ENCODE data around the gene CHAD. TPM values are rescaled to one million over a fixed set of nuclear protein-coding genes. Genes with fewer than 3 reads are reported as not detected.

The CHAD gene
- total and polyA plus RNA-seq, 2 of the 13 experiments (the other 11 are each of a cell fraction or from before 2014, with no cell fraction given): 1.4 TPM; not detected in 1

DNA sequence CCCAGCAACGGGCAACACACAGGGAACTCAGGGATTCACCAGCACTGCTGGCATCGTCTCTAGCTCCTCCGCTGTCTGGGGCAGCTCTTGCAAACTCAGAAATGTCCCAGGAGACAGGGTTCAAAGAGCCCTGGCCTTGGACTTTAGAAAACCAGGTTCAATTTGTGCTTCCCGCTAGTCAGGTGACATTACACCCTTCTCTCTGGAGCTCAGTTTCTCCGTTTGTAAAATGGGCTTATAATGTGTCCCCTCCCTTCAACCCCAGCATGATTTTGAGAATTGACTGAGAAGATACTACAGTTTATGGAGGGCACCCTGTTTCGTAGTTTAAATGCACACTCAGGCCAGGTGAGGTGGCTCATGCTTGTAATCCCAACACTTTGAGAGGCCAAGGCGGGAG, 37.6 kb upstream of the CHAD start (continued):
- TF ChIP-seq, protein P1, sequence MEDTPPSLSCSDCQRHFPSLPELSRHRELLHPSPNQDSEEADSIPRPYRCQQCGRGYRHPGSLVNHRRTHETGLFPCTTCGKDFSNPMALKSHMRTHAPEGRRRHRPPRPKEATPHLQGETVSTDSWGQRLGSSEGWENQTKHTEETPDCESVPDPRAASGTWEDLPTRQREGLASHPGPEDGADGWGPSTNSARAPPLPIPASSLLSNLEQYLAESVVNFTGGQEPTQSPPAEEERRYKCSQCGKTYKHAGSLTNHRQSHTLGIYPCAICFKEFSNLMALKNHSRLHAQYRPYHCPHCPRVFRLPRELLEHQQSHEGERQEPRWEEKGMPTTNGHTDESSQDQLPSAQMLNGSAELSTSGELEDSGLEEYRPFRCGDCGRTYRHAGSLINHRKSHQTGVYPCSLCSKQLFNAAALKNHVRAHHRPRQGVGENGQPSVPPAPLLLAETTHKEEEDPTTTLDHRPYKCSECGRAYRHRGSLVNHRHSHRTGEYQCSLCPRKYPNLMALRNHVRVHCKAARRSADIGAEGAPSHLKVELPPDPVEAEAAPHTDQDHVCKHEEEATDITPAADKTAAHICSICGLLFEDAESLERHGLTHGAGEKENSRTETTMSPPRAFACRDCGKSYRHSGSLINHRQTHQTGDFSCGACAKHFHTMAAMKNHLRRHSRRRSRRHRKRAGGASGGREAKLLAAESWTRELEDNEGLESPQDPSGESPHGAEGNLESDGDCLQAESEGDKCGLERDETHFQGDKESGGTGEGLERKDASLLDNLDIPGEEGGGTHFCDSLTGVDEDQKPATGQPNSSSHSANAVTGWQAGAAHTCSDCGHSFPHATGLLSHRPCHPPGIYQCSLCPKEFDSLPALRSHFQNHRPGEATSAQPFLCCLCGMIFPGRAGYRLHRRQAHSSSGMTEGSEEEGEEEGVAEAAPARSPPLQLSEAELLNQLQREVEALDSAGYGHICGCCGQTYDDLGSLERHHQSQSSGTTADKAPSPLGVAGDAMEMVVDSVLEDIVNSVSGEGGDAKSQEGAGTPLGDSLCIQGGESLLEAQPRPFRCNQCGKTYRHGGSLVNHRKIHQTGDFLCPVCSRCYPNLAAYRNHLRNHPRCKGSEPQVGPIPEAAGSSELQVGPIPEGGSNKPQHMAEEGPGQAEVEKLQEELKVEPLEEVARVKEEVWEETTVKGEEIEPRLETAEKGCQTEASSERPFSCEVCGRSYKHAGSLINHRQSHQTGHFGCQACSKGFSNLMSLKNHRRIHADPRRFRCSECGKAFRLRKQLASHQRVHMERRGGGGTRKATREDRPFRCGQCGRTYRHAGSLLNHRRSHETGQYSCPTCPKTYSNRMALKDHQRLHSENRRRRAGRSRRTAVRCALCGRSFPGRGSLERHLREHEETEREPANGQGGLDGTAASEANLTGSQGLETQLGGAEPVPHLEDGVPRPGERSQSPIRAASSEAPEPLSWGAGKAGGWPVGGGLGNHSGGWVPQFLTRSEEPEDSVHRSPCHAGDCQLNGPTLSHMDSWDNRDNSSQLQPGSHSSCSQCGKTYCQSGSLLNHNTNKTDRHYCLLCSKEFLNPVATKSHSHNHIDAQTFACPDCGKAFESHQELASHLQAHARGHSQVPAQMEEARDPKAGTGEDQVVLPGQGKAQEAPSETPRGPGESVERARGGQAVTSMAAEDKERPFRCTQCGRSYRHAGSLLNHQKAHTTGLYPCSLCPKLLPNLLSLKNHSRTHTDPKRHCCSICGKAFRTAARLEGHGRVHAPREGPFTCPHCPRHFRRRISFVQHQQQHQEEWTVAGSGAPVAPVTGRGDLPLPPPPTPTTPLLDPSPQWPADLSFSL (CRISPR knock-in tag; IDR thresholded peaks at IDR 0.05): no peak
- TF ChIP-seq ZMYM2 (CRISPR knock-in tag; IDR thresholded peaks at IDR 0.05): 0 out of 2 replicates have a peak, but pooled peaks have one; percentile 30
- TF ChIP-seq ZNF431 (CRISPR knock-in tag; IDR thresholded peaks at IDR 0.05; ENCODE audit: borderline replicate concordance, low read depth): no peak
- TF ChIP-seq MAF1 (CRISPR knock-in tag; IDR thresholded peaks at IDR 0.05; ENCODE audit: borderline replicate concordance): no peak
- no peak for TF ChIP-seq SNAI1 (CRISPR knock-in tag; IDR thresholded peaks at IDR 0.05; ENCODE audit: borderline replicate concordance)

DNA sequence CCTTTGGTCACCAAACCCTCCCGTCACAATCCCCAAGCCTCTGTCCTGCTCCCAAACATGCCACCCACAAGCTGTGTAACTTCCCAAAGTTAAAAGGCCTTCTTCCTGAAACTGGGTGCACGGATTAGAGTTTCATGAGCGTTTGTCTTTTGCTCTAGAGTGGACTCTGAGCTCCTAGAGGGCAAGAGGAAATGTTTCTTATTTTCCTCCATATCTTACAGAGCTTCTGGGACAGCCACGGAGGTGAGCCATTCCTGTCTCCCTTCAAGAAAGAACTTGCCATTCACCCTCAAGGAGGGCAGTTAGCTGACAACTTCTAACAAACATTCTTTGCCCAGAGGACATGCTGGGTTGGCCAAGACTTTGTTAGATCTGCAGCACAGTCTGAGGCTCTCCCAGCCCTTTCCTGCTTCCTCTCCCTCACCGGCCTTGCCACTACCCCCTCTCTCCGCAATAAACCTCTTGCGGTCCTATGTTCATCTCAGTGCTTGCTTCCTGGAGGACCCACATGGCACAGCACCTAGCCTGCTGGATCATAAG, 37.0 kb upstream of the CHAD start:
- Histone ChIP-seq H3K27me3 (ENCODE audit: control insufficient read depth in 1 of 2, insufficient read depth in 2 of 2, low read length in 2 of 2) (no peaks in the 10 kb centered on the region; a peak in 3 of 5 replicates), H3K36me3 (replicated peaks in 1 of 2; ENCODE audit: control insufficient read depth in 1 of 2, insufficient read depth in 2 of 2, low read length in 2 of 2) (no peaks in the 10 kb centered on the region), H3K4me1 (ENCODE audit: insufficient read depth, low read length) (peaks cover 49% of the 10 kb centered on the region), H3K4me3 (replicated peaks in 1 of 3; ENCODE audit: insufficient read depth in 1 of 3, low read depth in 2 of 3, low read length in 3 of 3) (peak overlapping the region in 2 of 3 experiments; percentile 11 to 40; a peak in 3 of 6 replicates), H3K27ac (ENCODE audit: extremely low read length, insufficient read depth, low read length) (no peak overlapping the region), H3K79me2 (ENCODE audit: insufficient read depth, low read length) (no peaks in the 10 kb centered on the region), H3K4me2 (ENCODE audit: low read depth, low read length) (peak overlapping the region; percentile 58), H2AFZ (ENCODE audit: low read length) (peak overlapping the region; percentile 28), H4K20me1 (ENCODE audit: insufficient read depth, low read length) (no peaks in the 10 kb centered on the region), H3K9me3 (ENCODE audit: low read length) (no peaks in the 10 kb centered on the region), H3K9ac (ENCODE audit: insufficient read depth, low read depth, low read length) (no peak overlapping the region)
- no TSS peak for BruUV-seq (replicated peaks)
- in situ Hi-C loops (cut with HindIII; ENCODE audit: extremely low pct_ligation_motif_present, low pct_unique_long_range_greater_than_20kb) (no loop called here), intact Hi-C loops (cut with micrococcal nuclease; ENCODE audit: unreplicated experiment) (no loop called here)
- ATAC-seq: peak; percentile 28; the same call in 2 of the 3 replicates
- ChIA-PET CTCF (ENCODE audit: low intra/inter-chr PET ratio, low total read pairs) (no interaction called here), POLR2A (interaction anchor here (0.9 to 3.4 kb wide), 7 partner anchors 14 to 214 kb away, joined by 3 to 13 read pairs (median 6); partner anchors contain the start of gene LUC7L3)
- no peak for DNase-seq (ENCODE audit: low spot score)
- FAIRE-seq: peak; percentile 8
- 8% methylated on average over 7 of the region's 7 CpGs for WGBS (ENCODE audit: low lambda C conversion rate)
- TF ChIP-seq SRSF4 (IDR thresholded peaks at IDR 0.05; ENCODE audit: low read depth, low read length, poor library complexity, severe bottlenecking) (no peak), CAMTA2 (CRISPR knock-in tag; IDR thresholded peaks at IDR 0.05; ENCODE audit: borderline replicate concordance) (0 out of 2 replicates have a peak, but pooled peaks have one; percentile 33), ZBTB42 (CRISPR knock-in tag; IDR thresholded peaks at IDR 0.05) (no peak), GPN1 (CRISPR knock-in tag; IDR thresholded peaks at IDR 0.05; ENCODE audit: borderline replicate concordance) (no peak), WIZ (CRISPR knock-in tag; IDR thresholded peaks at IDR 0.05) (no peak), FOSL1 (CRISPR knock-in tag; IDR thresholded peaks at IDR 0.05; ENCODE audit: borderline replicate concordance) (no peak), ZNF383 (CRISPR knock-in tag; IDR thresholded peaks at IDR 0.05; ENCODE audit: borderline replicate concordance) (no peak), TGIF2 (CRISPR knock-in tag; IDR thresholded peaks at IDR 0.05) (no peak)
- TF ChIP-seq, protein P2, sequence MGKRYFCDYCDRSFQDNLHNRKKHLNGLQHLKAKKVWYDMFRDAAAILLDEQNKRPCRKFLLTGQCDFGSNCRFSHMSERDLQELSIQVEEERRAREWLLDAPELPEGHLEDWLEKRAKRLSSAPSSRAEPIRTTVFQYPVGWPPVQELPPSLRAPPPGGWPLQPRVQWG (CRISPR knock-in tag; IDR thresholded peaks at IDR 0.05; ENCODE audit: borderline replicate concordance, low read depth): no peak
- TF ChIP-seq, protein P3, sequence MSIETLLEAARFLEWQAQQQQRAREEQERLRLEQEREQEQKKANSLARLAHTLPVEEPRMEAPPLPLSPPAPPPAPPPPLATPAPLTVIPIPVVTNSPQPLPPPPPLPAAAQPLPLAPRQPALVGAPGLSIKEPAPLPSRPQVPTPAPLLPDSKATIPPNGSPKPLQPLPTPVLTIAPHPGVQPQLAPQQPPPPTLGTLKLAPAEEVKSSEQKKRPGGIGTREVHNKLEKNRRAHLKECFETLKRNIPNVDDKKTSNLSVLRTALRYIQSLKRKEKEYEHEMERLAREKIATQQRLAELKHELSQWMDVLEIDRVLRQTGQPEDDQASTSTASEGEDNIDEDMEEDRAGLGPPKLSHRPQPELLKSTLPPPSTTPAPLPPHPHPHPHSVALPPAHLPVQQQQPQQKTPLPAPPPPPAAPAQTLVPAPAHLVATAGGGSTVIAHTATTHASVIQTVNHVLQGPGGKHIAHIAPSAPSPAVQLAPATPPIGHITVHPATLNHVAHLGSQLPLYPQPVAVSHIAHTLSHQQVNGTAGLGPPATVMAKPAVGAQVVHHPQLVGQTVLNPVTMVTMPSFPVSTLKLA (IDR thresholded peaks at IDR 0.05): no peak
